ENCODE data around the gene COL25A1.
"Not testable (repeated sequence)": the region's sequence is repeated elsewhere in the genome, so short reads cannot be mapped to it uniquely, and the experiment has no call there.

Gene COL25A1

DNA sequence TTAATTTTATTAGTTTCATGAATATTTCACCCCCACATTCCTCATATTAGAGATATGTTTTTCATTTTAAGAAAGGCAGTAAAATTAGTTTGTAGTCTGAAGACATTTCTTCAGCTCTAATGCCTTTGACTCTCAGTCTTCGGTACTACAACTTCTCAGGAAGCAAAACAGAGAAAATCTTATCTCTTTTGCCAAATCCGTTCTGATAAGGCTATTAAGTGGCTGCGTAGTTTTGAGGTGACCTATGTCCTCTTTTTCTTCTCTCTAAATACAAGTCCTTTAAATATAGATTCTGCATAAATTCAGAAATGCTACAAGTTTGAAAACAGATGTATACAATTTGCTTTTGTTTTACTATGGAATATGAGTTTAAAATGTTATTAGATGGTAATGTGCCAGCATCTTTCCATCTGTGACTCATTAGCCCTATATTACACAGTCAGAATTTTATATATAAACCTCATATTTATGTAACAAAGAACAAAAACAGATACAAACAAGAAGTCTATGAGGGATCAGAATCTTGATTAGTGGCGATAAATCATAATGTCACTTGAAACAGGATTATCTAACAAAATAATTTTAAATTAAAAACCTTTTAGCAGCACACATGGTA lies 358.4 kb downstream of the COL25A1 start:
- no peak for DNase-seq

DNA sequence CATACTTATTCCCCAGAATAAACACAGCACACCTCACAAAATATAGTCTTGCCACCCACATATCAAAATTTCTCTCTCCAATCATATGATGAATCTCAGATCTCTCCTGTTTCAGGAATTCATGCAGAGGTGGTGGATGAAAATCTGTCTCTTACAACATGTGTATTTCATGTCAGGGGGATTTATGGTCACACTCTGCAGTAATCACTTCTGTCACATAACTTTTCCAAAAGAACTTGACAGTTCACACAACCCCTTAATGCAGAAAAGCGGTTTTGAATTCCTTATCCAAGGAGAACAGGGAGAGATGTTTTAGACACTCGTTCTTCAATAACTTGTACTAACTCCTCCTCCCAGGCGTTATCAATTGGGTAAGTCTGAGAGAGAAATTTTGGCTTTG lies 359.1 kb downstream of the COL25A1 start:
- DNase-seq: no peak

DNA sequence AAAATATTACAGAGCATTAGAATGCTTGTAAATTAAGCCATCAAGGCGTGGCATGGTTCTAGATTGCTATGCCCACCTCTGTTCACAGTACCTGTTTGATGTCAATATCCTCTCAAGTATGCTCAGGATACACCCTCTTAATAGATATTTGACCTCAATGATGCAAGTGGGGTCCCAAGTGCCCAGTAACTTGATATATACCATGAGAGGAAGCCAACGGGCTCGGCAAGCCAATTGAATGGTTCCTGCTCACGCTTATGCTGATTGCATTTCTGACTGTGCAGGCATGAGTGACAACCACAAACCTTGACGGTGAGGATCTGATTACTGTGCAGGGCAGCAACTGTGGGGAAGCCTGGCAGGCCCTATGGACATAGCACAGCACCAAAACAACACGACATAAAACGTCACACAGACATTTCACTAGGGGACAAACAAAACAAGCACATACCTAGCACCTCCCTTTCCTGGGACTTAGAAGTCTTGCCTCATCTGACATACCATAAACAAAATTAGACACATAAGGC lies 360.5 kb downstream of the COL25A1 start:
- no peak for DNase-seq

DNA sequence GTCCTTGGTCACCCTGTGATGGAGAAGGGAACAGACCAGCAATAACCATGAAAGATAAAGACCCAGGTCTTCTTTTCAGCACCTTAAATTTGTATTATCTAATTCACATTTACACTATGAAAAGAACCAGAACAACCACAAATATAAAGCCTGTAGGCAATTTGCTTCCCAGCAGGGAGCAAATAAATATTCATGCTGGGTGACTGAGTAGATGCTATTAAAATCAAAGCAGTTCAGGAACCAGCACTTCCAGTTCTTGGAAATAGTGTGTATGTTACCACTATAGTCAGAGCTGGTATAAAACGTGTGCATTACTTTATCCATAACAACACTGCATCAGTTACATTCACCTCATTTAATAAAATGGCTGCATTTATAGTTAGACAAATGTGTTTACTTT lies 361.8 kb downstream of the COL25A1 start:
- no peak for DNase-seq

DNA sequence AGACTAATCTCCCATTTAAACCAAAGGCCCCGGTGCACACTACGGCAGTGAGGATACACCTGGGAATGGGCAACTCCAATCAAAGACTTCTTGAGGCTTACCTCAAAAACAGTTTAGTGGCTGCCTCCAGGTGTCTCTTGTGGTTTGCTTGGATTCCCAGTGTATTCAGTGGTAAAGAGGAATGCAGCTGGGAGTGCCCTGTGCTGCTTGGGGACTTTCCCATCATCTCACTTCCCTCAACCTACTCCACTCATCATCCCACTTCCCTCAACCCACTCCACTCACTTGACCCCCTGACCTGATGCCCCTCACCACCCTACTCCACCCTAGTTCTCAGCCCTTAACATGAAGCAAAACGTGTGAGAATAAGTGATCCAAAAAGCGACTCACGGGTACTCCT lies 362.3 kb downstream of the COL25A1 start:
- DNase-seq: no peak

DNA sequence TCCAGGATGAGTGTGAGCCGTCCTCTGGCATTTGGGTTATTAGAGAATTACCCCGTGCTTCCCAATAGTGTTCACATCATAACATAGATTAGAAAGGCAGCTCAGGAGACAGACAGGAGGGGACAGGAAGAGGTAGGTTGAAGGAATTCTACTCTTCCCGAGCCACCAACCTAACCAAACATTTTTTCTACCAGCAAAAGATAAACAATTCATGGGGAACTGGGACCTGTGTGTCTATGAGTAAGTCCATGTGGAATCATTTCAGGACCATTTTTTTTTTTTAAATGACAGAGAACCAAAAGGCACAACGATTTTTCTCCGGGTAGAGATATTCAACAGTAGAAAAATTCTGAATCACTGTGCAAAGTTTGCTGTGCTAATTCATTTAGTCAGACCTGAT lies 365.4 kb downstream of the COL25A1 start:
- DNase-seq: no peak

DNA sequence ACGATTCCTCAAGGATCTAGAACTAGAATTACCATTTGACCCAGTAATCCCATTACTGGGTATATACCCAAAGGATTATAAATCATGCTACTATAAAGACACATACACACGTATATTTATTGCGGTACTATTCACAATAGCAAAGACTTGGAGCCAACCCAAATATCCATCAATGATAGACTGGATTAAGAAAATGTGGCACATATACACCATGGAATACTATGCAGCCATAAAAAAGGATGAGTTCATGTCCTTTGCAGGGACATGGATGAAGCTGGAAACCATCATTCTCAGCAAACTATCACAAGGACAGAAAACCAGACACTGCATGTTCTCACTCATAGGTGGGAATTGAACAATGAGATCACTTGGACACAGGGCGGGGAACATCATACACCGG lies 368.5 kb downstream of the COL25A1 start:
- DNase-seq: not testable (repeated sequence)

DNA sequence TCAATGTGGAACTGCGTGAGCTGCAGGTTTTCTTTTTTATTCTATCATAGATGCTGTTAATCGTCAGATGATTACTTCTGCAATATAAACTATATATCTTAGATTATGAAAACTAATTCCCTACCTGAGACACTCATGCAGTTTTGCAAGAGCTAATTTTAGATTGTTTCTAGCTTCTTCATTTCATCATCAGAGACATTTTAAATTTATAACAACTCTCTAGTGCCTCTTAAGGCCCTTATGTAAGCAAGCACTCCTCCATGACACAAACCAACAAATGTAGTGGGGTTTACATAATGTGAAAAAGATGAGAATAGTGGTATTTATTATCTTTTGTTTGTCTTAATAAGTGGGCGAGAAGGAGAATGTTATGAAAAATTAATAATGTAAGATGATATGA lies 369.4 kb downstream of the COL25A1 start:
- no peak for DNase-seq

DNA sequence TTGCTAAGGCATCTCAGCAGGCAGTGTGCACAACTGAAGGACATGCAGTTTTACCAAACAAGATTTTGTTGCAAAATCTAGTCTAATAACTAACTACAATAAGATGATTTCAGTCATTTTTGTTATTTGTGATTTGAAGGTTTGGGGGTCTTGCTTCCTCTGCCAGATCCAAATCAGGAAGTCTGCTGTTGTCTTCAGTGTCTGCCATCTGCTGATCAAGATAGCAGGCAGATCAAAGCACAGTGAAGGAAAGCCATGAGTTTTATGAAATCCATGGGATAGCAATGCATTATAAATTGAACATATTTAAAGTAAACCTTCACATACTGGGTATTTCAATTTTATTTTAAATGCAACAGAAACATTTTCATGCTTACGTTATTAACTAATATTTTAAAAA lies 370.5 kb downstream of the COL25A1 start:
- DNase-seq: no peak

DNA sequence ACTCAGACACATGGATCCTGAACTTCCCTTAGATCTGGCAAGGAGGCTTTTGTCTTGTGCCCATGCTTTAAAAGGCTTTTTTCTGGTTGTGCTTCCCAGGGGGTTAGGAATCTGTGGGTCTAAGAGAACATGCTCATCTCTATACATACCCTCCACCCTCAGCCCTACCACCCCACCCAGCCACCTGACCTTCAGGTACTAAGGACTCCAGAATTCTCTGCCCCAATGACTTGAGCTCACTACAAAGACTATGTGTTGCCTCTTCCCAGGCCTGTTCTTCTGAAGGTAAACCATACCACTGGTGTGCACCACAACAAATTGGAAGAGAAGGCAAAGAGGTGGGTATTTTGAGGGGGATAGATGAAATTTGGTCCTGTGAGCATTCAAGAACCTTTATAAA lies 372.3 kb downstream of the COL25A1 start:
- DNase-seq: no peak

DNA sequence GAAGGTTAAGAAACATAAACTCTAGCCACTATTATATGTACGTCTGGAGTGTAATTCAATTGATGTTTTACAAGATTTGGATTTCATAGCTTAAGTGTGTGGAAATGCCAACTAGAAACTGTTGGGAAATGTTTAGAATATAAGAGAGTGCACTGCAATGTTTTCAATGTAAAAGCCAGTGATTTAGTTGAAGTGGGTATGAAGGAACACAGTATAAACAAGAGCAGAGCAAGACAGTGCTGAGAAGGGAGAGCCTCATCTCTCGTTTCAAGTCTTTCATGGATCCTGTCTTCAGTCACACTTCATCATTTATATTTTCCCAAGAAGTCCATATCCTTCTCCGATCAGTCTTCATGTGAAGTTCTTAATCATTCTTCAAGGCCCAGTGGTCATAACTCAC lies 375.7 kb downstream of the COL25A1 start:
- no peak for DNase-seq

DNA sequence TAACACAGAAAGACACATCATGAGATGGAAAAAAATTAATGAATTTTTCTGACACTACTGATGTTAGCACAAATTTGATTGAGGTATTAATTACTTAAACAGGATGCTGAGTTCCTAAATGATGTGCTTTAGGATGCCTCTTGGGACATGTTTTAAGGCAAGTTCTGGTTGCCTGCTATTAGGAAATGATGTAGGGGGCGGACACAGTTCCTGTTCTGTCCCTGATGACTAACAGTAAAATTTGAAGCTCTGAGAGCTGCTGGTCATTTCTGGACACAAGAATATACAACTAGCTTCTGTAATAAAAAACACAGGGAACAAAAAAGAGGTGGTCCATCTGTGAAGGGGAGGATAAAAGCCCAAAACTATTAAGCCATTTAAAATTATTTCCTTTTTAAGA lies 376.4 kb downstream of the COL25A1 start:
- DNase-seq: no peak

DNA sequence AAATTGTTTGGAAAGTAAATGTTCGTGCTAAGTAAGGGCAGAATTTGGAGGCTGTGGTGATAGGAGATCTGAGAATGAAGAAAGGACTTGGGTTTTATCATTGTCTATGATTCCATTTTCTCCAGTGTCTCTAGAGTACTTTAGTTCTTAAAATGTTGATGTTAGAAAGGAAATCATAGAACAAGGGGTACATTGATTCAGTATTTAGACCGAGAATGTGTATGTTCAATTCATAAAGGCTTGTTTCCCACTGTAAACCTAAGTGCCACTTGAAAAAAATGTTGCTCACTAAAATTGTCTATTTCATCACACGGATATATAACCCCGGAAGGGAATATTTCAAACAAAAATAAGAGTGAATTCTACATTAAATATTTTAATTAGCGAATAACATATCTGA lies 380.3 kb downstream of the COL25A1 start:
- no peak for DNase-seq

DNA sequence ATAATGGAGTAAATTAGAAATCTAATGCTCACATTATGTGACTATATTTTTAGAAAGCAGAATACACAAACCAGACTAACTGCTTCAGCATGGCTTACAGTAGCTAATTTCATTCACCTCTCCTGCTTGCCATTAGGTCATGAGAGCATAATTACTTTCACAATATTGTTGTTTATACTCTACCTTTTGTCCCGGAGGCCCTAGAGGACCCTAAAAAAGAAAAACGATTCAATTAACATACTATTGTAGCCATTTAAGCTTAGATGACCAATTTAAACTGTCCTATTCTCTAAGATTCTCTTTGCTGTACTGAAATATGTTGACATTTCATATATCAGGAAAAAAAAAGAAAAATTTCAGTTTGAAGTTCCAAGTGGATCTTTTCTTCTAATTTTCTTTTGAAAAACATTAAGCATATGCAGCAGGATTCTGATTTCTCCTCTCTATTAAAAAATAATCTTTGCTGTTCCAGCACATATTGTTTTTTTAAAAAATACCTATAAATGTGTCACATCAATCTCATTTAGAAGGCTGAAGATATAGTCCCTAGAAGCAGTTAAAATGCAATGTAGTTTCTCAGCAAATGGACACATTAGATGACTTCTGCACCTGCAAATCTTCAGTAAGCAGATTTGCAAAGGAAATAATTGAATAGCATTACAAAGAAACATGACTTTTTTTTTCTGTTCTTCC lies 381.9 kb downstream of the COL25A1 start:
- no peak for DNase-seq

DNA sequence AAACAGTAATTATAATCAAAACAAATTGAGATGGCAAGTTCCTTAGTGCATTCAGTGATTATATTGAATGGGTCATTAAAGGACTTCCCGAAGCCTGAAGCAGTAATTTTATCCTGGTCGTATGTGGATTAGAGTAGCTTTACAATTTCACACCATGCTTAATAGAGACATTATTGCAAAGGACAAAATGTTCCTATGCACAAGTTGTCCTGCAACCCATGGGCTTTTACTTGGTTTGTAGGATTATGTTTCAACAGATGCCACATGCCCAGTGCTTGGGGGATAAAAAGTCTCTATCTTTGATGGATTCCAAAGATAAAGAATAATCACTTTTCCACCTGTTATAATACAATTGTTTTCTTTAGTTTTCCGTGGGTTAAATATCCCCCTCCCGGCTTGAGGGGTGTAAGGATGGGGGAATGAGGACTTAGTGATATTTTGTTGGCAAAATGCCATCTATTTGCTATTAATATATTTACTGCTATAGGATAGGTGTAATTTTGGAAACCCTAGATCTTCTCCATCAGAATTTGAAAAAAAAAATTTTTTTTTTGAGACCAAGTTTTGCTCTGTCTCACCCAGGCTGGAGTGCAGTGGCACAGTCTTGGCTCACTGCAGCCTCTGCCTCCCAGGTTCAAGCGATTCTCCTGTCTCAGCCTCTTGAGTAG lies 383.1 kb downstream of the COL25A1 start:
- no peak for DNase-seq

DNA sequence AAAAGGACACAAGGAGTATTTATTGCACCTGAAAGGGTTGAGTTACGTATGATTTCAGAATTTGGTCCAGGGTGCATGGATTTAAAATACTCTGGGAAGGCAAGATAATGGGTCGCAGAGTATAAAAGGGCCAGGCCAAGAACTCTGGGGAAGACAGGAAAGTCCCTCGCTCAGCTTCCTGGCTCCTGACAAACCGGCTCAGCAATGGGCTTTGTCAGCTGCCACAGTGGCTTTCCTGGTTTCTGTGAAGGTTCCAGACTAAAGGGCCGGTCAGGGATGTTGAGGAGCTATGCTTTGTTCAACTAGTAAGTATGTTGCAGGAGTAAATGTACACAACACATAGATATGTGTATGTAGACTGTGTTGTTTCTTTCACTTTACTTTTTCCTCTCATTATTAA lies 385.2 kb downstream of the COL25A1 start:
- DNase-seq: no peak

DNA sequence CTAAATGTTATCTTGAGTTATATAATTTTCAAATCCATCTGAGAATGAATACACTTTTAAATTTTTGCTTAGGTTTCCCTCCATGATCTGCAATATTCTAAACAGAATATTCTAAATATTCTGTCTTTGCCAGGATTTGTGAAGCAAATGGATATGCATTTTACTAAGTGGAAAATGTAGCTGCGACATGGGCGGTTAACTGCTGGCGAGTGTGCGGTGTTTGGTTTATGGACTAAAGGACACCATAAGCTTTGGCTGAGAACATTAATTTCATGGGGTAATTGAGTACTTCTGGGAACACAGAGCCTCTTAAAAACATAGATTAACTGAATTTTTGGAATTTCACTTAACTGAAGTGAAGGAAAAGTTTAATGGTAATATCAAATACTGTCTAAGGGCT lies 385.8 kb downstream of the COL25A1 start:
- DNase-seq: no peak

DNA sequence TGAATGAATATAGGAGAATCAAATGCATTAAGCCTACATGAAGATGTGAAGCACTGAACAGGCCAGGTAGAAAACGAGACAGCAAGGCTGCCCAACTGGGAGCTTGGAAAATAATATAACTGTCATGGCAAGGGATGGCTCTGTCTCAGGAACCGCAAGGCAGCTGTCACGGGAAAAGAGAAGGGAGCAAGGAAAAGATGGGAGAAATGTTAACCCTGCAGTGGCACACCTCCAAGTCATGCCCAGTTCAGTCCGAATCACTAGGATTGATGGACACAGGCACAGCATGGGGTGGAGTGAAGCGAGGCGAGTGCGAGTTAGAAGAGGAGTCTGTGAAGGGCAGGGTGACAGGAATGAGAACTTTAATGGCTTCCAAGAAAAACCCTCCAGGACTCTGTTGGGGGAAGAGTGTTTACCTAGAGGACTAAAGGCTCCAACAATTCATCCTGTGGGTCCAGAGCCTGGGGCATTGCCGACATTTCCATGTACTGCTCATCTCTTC lies 395.5 kb downstream of the COL25A1 start:
- no peak for DNase-seq

DNA sequence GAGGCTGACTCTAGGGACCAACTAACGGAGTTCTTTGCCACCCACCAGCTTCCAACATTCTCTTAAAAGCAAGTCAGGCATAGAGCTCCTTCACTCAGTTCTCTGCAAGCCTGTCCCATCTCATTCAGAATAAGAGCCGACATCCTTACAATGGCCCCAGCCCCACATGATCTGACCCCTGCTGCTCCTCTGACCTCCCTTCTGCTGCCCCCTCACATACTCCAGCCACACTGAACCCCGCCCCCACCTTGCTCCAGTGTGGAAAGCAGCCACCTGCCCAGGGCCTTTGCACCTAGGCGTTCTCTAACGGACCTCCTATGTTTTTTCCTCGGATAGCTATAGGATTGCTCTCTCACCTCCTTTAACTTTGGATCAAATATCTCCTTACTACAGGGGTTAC lies 396.5 kb downstream of the COL25A1 start:
- no peak for DNase-seq

DNA sequence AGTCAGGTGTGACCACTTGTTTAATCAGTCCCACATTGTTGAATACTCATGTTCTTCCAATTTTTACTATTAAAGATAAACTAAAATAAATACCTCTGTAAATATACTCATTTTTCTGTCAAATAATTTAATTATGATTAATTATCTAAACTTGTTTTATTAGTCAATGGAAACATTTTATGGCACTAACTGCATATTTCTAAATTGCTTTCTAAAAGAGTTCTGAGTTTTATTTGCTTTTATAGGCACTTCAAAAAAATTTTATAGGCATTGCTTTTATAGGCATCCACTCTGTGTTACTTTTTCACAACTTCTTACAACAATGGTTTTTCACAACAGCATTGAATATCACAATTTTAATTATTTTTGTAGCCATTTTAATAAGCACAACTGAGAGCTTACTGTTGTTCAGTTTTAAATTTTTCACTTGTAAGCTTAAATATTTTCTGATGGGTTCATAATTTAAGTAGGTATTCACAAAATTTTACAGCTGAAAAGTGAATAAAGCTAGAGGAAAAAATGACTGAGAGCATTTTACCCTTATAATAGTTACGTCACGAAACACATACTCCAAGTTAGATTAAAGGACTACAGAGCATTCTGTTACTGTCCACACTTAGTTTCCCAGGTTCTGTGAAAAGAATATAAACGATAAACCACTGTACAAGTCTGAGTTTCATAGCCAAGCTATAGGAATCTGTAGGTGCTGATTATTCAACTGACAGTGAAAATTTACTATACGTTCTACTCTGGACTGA lies 398.8 kb downstream of the COL25A1 start:
- no peak for DNase-seq

DNA sequence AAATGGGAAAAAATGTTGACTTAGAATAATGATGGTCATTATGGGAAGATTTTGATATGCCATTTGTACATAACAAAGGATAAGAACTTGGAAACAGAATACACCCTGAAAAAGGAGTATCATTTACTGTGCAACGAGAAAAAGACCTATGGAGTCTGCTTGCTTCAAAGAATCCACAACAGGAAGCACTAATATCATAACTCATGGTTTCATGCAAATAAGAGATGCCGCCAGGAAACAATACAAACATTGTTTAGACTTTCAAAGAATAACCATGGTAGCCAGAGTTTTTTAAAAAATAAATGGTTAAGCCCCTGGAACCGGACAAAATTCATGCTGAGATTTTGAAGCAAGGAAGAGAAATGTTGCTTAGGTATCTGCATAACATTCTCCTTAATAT lies 399.7 kb downstream of the COL25A1 start:
- DNase-seq: no peak

DNA sequence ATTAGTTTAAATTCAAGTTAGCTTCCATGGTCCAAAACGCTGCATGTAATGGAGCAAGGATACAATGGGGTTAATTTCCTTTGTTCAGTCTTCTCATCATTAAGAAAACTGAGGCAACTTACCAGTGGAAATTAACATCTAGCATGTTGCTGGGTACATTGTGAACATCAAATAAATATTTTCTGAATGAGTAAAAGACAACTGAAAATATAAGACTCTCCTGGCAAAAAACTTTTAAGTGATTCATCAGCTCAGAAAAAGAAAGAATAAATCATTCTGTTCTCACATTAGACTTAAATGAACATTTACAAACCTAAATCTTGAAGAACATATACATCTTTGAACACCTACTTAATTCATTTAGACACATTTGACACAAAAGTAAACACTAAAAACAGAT lies 401.2 kb downstream of the COL25A1 start:
- no peak for DNase-seq

DNA sequence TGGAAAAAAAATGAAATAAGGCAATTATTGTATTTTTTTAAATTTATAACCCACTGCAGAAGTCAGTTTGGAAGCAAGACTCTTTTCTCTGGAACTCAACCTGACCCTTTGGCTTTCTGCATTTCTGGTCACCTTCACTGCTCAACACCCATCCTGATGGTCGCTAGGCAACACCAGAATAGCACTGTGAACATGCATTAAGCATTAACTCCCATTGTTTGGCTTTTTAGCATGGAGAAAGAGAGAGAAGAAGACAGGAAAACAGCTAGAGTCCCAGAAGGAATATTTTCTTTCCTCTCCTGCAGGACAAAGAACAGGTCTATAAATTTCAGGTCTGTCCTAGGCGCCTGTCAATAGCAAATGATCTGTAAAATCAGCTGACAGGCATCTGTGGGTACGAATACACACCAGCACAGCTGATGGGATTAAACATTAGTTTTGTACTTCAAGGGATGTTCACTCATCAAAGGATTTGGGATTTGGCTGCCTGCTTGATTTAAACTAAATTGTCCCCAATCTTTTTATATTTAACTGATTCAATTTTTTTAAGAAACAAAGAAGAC lies 402.4 kb downstream of the COL25A1 start:
- no peak for DNase-seq

All from hematopoietic multipotent progenitor cell treated with erythropoietin and hydrocortisone succinate and interleukin-3 and kit ligand, for 8 days (in vitro differentiated cells).